NOMO-1 treated with DMSO at 0.1 percent for 48 hours (cell line): ENCODE results near the gene DQX1.
A peak's percentile ranks its signal among the peaks of the same experiment; 100 is the strongest.

Experiments used
- DNase-seq: peaks from one replicate; lab custom pipeline; 2025; ENCODE audit not compliant: unreplicated experiment; lab: John Stamatoyannopoulos, UW

DQX1 gene

DNA sequence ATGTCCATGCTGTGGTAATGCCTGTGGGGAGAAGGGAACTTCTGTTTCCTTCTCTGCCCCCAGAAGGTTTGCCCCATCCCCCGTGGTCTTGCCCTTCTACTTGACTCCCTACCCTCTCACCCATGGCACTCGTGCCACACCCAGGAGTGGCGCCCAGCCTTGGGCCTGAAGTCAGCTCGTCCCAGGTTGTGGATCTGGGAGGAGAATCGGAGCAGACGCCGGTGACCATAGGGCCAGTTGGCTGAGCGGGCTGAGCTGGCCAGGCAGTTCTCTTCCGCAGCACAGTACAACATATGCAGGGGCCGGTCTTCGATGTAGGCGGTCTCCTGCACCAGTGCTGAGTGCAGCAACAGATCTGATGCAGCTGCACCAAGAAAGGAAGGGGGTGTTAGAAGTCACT lies 8.4 kb upstream of the DQX1 start:
- no peak for DNase-seq

DNA sequence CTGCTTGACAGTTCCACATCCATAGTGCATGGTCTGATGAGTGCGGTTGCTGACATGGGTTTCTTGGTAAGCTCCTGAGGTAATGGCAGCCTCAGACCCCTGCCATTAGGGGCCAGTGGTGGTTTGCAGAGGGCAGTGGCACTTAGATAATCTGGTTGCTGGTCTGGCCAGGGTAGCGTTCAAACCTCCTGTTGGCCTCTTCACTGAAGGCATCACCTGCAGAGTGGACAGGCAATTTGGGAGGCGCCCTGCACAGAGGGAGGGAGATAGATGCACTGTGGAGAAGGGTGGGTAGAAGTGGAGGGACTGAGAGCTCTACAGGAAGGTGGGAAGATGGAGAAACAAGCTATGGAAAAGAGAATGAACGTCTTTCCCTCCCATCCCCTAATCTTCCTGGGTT lies 7.4 kb upstream of the DQX1 start:
- no peak for DNase-seq

DNA sequence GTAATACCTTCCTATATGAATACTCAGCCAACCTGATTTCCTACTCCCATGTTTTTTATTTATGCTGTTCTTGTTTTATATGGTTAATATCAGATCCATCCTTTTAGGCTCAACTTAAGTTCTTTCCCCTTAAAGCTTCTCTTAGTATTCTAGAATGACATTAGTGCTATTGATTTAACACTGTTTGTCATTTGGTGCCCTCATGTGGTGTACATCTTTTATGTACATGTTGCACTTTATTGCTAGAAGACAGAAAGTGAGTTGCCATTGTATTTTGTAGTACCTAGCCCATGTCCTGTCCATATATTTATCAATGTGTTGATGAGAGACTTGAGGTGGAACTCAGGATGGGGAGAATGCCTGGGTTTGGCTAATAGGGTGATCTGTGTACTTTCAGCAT lies 6.2 kb upstream of the DQX1 start:
- peak; percentile 35 for DNase-seq

DNA sequence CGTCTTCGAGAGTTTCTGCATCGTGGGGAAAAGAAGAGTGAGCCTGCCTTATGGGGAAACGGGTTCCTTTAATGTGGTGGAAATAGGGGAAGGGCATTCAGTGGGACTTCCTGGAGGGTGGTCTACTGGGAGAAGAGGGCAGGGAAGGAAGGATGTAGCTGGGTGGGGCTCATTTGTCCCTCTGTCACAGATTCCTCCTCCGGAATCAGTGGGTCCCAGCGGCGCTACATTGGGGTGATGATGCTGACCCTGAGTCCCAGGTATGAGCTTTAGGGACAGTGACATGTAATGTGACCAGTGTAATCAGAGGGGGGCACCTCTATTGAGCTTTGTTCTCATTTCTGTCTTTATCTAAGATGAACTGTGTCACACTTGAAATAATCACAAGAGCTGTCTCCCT lies 5.6 kb upstream of the DQX1 start:
- no peak for DNase-seq

DNA sequence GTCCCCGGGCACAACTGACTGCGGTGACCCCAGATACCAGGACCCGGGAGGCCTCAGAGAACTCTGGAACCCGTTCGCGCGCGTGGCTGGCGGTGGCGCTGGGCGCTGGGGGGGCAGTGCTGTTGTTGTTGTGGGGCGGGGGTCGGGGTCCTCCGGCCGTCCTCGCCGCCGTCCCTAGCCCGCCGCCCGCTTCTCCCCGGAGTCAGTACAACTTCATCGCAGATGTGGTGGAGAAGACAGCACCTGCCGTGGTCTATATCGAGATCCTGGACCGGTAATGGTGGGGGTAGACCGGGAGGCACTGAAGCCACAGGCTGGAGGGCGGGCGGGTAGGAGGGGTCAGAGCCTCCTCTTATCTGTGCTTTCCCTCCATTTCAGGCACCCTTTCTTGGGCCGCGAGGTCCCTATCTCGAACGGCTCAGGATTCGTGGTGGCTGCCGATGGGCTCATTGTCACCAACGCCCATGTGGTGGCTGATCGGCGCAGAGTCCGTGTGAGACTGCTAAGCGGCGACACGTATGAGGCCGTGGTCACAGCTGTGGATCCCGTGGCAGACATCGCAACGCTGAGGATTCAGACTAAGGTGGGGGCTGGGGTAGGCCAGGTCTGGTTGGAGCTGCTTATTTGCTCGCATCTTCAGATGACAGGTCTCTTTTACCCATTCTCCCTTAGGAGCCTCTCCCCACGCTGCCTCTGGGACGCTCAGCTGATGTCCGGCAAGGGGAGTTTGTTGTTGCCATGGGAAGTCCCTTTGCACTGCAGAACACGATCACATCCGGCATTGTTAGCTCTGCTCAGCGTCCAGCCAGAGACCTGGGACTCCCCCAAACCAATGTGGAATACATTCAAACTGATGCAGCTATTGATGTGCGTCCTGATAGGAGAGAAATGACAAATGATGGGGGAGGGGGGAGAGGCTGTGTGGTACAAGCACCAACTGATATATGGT lies 4.5 kb upstream of the DQX1 start:
- DNase-seq = peak; percentile 30

DNA sequence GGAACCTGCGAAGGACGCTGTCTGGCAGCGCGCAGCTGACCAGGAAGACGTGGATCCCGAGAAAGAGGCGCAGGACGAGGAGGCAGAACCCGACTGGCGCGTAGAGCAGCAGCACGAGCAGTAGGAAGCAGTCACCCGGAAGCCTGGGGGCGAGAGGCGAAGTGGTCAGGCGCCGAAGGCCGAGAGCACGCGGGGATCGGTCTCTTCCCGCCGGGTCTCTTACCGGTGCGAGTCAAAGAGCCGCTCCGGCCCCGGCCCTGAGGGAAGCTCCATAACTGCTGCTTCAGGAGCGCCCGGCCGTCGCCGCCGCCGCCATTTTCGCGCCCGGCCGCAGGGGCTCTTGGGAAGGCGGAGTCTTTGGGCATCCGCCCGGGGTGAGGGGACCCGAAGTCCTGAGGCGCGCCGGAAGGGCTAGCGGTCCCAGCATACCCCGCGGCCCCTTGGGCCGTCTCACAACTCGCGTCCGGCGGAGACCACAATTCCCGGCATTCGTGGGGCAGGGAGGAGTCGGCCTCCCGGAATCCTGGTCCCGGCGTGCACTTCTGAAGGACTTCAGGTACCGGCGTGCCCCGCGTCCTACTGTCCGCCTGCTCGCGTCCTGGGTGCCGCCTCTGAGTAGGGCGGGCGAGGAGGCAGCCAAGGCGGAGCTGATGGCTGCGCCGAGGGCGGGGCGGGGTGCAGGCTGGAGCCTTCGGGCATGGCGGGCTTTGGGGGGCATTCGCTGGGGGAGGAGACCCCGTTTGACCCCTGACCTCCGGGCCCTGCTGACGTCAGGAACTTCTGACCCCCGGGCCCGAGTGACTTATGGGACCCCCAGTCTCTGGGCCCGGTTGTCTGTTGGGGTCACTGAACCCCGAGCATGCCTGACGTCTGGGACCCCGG lies 3.6 kb upstream of the DQX1 start, which contains the start of the genes AUP1 and HTRA2:
TSS of gene AUP1 (minus strand) at position 350 of the 882 bp plus-strand sequence. CDS start at position 273, 77 bp downstream.
TSS of gene HTRA2 (plus strand) at position 577 of the 882 bp plus-strand sequence. CDS start at position 651, 74 bp downstream.
- DNase-seq = peak; percentile 98

DNA sequence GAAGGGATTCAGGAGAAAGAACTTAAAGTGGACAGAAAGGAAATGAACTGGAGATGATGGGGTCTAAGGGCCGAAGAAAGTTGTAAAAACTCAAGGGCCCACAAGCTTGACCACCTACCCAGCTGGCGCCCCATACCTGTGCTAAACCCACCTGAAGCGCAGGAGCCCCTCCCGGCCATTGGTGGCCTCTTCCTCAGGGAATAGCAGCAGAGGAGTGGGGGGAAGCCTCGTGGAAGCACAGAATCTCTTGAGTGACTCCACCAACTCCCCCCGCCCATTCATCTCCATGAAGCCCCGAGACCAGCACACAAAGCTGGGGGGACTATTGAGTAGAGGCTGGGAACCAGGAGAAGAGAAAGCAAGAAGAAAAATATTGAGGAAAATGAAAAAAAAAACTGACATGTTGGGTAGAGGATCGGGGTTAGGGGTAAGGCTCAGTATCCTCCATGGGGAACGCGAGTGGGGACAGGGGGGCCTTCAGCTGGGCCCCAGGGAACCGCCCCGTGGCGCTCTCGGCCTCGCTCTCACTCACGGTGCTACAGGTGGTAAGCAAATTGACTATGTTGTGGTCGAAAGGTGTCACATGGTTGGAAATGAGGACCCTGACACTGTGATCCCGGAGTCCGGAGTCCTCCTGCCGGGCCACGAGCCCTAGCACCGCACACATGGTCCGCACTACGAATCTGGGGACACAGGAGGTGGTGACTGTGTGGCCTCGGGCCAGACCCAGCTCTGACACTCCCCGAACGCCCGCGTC lies 2.7 kb upstream of the DQX1 start:
- peak; percentile 6 for DNase-seq

DNA sequence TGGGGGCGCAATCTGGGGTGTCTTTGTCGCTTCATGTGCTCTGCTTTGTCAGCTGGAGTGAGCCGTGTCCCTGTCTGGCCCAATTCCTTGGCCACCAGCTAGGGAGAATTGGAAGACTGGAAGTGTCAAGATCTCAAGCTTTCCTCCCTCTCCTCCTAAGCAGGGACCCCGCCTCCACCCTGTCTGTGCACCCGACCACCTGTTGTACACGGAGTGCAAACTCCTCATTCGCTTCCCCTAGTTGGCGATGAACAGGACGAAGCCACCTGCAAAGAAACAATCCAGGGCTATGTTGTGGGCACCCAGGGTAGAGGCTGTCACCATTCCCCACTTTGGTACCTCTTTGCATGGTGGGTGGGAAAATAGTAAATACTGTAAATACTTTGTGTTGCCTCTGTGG lies 1.7 kb upstream of the DQX1 start:
- no peak for DNase-seq

DNA sequence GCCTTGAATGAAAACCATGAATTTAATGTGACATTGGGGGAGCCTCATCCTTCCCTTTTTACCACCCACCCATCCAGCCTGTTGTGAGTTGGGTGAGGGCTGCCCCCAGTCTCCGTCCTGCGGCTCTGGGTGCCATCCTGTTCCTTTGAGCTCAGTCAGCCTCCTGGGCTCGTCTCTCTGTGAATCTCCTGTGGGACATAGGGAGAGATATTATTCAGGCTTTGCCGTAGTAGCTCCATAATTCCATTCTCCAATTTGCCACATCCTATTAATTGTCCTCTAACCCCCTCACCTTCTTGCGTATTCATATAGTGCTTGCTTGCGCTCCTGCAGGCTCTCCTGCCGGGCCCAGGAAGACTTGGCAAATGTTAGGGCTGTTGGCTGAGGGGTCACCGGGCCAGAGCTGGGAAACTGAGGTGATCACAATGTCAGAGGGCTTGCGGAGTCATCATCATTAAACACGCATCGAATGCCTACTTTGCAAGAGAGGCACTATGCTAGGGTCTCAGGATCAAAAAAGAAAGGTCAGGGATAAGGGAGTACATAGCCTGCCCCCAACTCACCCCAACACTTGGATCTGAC lies 709 bp upstream of the DQX1 start:
- DNase-seq = no peak

DNA sequence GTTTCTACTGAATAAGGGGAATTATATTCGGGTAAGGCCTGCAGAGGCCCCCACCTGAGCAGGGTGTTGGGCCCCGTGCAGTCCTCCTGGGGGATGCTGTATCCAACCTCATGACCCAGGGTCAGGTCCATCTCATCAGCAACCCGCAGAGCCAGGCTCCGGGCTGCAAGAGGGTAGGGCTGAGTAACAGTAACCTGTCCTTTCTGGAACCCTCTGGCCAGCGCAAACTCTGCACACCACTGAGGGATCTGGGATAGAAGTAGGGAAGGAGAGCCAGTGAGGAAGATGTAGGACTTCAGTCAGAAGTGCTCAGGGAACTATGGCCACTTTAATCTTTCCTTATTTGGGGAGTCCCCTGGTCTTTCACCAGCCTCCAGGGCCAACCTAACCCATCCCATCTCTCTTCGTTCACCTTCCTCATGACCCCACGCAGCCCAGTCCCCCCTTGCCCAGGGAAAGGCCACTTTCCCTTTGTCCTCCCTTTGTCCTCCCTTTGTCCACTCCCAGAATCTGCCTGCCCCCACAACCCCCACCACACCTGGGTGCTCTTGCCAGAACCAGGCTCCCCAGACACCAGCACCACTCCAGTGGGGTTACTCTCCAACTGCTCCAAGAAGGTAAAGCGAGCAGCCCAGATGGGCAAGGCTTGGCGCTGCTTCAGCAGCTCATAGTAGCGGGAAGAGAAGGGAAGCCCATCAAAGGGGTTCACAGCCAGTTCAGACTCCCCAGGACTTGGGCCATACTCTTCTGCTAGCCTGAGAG lies 895 bp downstream of the DQX1 start:
- no peak for DNase-seq

DNA sequence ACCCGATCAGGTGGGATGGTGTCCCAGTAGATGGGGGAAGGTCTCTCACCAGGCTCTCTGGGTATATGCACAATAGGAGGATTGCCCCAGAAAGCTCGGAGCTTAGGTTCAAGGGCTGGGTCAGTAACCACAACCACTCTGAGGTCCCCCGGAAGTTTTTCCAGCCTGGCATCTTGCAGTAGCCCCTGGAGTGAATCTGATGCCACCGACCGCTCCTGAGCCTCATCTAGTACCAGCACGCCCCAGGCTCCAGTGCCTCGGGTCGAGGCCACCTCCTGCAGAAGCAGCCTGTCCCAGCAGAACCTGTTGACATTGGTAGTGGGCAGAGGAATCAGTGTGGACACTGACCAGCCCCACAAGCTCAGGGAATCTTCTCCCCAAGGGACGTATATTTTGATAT lies 2.0 kb downstream of the DQX1 start:
- DNase-seq = no peak

DNA sequence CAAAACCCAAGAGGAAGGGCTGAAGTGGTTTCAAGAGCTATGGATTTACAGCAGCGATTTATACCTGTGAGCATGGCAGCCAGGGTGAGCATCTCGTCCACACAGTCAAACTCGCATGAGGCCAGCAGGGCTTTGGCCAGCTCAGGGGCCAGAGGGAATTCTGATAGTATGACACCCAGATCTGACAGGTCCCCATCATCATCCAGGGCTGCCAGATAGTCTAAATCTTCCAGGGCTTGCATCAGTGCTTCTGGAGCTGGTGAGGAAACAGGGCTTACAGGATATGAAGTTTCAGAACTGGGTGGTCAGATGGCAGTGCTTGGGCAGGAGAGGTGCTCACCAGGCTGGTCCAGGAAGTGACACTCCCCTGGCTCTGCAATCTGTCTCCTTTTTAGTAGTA lies 3.5 kb downstream of the DQX1 start:
- DNase-seq = no peak

DNA sequence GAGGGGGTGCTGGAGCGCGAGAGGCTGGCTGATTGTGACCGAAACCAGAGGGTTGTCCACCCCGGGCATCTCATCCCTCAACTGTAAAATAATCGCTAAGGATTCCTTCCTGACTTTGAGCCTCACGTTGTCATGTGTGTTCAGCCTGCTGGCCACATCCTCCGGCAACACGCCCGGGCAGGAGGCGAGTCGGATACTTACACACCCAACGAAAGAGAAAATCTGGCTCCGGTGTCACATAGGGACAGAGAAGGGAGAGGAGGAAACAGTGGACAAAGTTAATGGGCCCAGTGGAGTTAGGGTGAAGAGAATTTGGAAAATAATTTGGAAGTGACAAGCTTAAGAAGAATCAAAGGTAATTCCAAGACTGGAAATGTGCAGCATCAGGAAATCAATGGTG lies 9.4 kb downstream of the DQX1 start:
- no peak for DNase-seq

DNA sequence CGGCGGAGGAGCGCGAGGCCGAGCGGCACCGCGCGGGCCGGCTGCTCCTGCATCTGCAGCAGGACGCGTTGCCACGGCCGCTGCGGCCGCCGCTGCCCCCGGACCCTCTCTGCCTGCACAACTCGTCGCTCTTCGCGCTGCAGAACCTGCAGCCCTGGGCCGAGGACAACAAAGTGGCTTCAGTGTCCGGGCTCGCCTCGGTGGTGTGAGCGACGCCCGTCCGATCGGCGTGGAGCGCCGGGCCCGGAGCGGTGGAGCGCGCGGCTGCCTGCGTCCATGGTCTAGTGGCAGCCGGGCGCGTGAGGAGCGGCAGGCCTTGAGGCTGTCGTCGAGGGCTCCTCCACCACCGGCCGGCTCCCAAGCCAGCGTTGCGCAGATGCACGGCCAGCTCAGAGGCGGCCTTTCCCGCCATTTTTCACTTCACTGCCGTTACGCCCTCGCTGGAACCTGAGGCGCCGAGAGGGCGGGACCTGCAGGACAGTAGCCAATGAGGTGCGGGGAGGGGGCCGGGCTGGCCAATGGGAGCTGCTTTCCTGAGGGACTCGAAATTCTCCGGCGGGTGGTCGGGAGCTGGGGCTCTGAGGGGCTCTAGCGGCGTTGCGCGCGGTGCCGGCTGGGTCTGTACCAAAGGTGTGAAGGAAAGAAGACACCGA lies 9.9 kb downstream of the DQX1 start:
- DNase-seq = no peak

DNA sequence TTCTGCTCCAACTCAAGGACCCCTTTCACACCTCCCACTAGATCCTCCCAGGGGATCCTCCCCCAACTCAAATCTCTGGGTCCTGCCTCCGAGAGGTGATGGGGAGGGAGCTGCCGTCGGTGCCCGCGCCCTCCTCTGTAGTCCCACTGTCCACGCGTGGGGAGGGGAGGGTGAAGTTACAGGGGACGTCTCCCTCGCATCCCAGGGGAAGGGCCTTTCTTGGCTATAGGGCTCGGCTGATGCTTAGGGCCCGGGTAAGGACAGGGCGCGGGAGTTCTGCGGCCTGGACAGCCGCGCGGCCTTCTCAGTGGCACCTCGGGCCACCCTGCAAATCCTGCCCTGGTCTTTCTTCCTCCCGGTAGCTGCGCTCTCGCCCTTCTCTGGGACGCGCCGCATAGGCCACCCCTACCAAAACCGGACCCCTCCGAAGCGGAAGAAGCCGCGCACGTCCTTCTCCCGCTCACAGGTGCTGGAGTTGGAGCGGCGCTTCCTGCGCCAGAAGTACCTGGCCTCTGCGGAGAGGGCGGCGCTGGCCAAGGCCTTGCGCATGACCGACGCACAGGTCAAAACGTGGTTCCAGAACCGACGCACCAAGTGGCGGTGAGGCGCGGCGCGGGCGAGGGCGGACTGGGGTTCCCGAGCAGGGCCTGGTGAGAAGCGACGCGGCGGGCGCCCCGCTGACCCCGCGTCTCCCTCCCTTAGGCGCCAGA lies 10.6 kb downstream of the DQX1 start:
- no peak for DNase-seq

DNA sequence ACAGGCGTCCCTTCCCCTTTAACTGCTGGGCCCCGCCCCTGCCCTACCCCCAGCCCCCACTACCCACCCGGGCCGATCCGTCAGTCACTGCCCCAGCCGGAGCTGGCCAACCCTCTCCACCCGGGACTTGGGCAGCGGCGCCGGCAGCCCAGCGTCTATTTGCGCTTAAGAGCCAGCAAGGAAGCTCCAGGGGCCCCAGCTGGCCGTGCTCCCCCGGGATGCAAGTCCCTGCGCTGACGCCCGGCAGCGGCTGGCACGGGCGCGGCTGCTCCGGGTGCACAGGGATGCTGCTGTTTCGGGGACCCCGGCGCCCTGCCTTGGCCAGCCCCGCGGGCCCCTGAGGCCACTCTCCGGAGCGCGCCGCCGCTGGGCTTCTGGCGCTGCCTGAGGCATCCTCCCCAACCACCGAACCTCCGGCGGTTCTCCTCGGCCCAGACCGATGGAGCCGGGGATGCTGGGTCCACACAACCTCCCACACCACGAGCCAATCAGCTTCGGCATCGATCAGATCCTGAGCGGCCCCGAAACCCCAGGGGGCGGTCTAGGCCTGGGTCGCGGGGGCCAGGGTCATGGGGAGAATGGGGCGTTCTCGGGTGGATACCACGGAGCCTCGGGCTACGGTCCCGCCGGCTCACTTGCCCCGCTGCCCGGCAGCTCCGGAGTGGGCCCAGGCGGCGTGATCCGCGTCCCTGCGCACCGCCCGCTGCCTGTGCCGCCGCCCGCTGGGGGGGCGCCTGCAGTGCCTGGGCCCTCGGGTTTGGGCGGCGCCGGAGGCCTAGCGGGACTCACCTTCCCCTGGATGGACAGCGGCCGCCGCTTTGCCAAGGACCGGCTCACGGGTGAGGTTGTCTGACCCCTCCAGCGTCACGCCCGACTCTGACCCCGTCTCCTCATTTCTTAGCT lies 11.4 kb downstream of the DQX1 start, which contains the start of gene TLX2:
TSS of gene TLX2 (plus strand) at position 83 of the 903 bp plus-strand sequence. CDS start at position 440, 357 bp downstream.
- DNase-seq = no peak

DNA sequence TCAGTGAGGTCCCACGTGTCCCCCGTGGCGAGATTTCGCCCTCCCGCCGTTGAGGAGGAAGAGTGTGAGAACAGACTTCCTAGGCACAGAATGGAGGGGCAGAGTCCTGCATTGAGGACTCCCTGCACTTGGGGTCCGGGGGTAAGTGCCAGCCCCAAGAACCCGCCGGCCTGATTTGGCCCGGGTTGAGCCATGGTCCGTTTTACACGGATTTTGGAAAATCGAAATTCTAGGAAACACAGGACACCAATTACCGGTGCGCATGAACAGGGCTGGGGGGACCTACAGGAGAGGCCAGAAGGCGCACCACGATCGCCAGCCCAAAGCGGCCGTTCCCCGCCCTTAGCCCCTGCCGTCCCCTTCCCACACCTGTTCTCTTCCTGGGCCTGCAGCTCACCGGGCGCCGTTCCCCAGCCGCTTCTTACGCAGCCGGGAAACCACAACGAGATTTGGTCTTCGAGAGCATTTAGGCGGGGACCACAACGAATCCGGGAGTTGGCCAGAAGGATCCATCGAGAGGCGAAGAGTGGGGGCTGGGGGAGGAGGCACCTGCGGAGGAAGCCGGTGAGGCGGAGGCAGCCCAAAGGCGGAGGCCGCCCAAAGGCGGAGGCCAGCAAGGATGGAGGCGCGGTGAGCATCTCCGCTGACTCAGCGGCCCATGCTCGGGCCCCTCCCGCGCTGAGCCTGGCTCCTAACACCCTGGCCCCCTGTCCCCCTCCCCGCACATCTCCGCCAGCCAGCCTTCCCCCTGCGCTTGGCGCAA lies 12.2 kb downstream of the DQX1 start:
- no peak for DNase-seq
